ENCODE data around the gene GGNBP2. TPM values are rescaled to one million over a fixed set of nuclear protein-coding genes. Genes with fewer than 3 reads are reported as not detected.

The GGNBP2 gene
- total RNA-seq, 1 donor from 2014 or later = 118 TPM

- H3K27ac Mint-ChIP-seq = no peak overlapping the region
- no peak for TF ChIP-seq CTCF (IDR thresholded peaks at IDR 0.05)
- no peak overlapping the region for H3K4me3 Mint-ChIP-seq
- peaks cover 64% of the 10 kb centered on the region for H3K36me3 Mint-ChIP-seq (ENCODE audit: low read depth)
- CTCF ChIA-PET = no interaction called here
- POLR2A ChIA-PET = no interaction called here
- no peak for ATAC-seq (ENCODE audit: low read depth)
- no peaks in the 10 kb centered on the region for H3K27me3 Mint-ChIP-seq
- no peak for DNase-seq
- H3K4me1 Mint-ChIP-seq = no peaks in the 10 kb centered on the region
- intact Hi-C loops (cut with micrococcal nuclease) = no loop called here
- no peaks in the 10 kb centered on the region for H3K9me3 Mint-ChIP-seq
Measured at GRCh38 chr17:36498560-36499300, 46.0 kb upstream of the GGNBP2 start.

- H3K4me1 Mint-ChIP-seq = no peaks in the 10 kb centered on the region
- TF ChIP-seq CTCF (IDR thresholded peaks at IDR 0.05) = no peak
- no peak overlapping the region for H3K27ac Mint-ChIP-seq
- ChIA-PET POLR2A (no interaction called here), CTCF (no interaction called here)
- H3K4me3 Mint-ChIP-seq = no peak overlapping the region
- H3K27me3 Mint-ChIP-seq = no peaks in the 10 kb centered on the region
- intact Hi-C loops (cut with micrococcal nuclease) = no loop called here
- no peak for DNase-seq
- H3K9me3 Mint-ChIP-seq = no peaks in the 10 kb centered on the region
- peaks cover 59% of the 10 kb centered on the region for H3K36me3 Mint-ChIP-seq (ENCODE audit: low read depth)
- ATAC-seq (ENCODE audit: low read depth) = no peak
Measured at GRCh38 chr17:36500745-36501225, 43.9 kb upstream of the GGNBP2 start.

GRCh38 chr17:36501351-36501750 lies 43.4 kb upstream of the GGNBP2 start:
- TF ChIP-seq CTCF (IDR thresholded peaks at IDR 0.05) = no peak
- H3K27me3 Mint-ChIP-seq = no peaks in the 10 kb centered on the region
- no peaks in the 10 kb centered on the region for H3K9me3 Mint-ChIP-seq
- H3K27ac Mint-ChIP-seq = no peak overlapping the region
- H3K4me3 Mint-ChIP-seq = no peak overlapping the region
- intact Hi-C loops (cut with micrococcal nuclease) = no loop called here
- ChIA-PET CTCF (no interaction called here), POLR2A (no interaction called here)
- no peak for DNase-seq
- ATAC-seq (ENCODE audit: low read depth) = no peak
- no peaks in the 10 kb centered on the region for H3K4me1 Mint-ChIP-seq
- peaks cover 58% of the 10 kb centered on the region for H3K36me3 Mint-ChIP-seq (ENCODE audit: low read depth)

GRCh38 chr17:36501963-36502362 lies 42.8 kb upstream of the GGNBP2 start:
- Mint-ChIP-seq H3K36me3 (ENCODE audit: low read depth) (peaks cover 59% of the 10 kb centered on the region), H3K27me3 (no peaks in the 10 kb centered on the region), H3K9me3 (no peaks in the 10 kb centered on the region), H3K4me3 (no peak overlapping the region), H3K27ac (no peak overlapping the region), H3K4me1 (no peaks in the 10 kb centered on the region)
- intact Hi-C loops (cut with micrococcal nuclease) = no loop called here
- ChIA-PET CTCF (no interaction called here), POLR2A (no interaction called here)
- TF ChIP-seq CTCF (IDR thresholded peaks at IDR 0.05) = no peak
- no peak for DNase-seq
- no peak for ATAC-seq (ENCODE audit: low read depth)

GRCh38 chr17:36503456-36504155 lies 41.1 kb upstream of the GGNBP2 start:
- ChIA-PET POLR2A (no interaction called here), CTCF (no interaction called here)
- ATAC-seq (ENCODE audit: low read depth) = no peak
- Mint-ChIP-seq H3K27me3 (no peaks in the 10 kb centered on the region), H3K4me3 (no peak overlapping the region), H3K4me1 (no peaks in the 10 kb centered on the region), H3K27ac (peak overlapping the region; percentile 30), H3K36me3 (ENCODE audit: low read depth) (peaks cover 48% of the 10 kb centered on the region), H3K9me3 (no peaks in the 10 kb centered on the region)
- intact Hi-C loops (cut with micrococcal nuclease) = no loop called here
- DNase-seq = no peak
- no peak for TF ChIP-seq CTCF (IDR thresholded peaks at IDR 0.05)

Data from activated B cell treated with CpG ODN at 0.5 μM for 24 hours (primary cell).